Breast epithelium (tissue), 4 donors: ENCODE results near the gene OSBPL1A. TPM values are rescaled to one million over a fixed set of nuclear protein-coding genes. Genes with fewer than 3 reads are reported as not detected.

ENCODE experiments used
- DNase-seq, 2 donors: peaks; one replicate each; pipeline ENCODE4 v3.0.0-alpha.2; 2019; ENCODE audit warnings: low spot score in 2 of 2
- H3K27ac ChIP-seq, 2 donors: fragments of 200-600 bp; sonication (generic) in 1 of 2; one replicate each; pipeline ENCODE4 v1.5.1; 2016 to 2019; ENCODE audit warnings: mild to moderate bottlenecking in 1 of 2
- H3K27me3 ChIP-seq, 2 donors: fragments of 200-600 bp; sonication (generic) in 1 of 2; one replicate each; pipeline versions ENCODE4 v1.5.1 to v1.6.0; 2017 to 2019; ENCODE audit warnings: control low read depth in 1 of 2, mild to moderate bottlenecking in 1 of 2
- H3K36me3 ChIP-seq: fragments of 200-600 bp; one replicate; pipeline ENCODE4 v1.5.1; 2019
- H3K4me1 ChIP-seq, 2 donors: fragments of 200-600 bp; sonication (generic); one replicate each; pipeline ENCODE4 v1.5.1; 2016 to 2019; ENCODE audit warnings: control low read depth in 1 of 2
- H3K4me3 ChIP-seq, 3 donors: fragments of 200-600 bp; sonication (generic); 1 replicate in 2 of 3; 2 replicates in 1 of 3; pipeline ENCODE4 v1.5.1; 2016 to 2019; ENCODE audit warnings: mild to moderate bottlenecking in 3 of 3, moderate library complexity in 2 of 3
- H3K9me3 ChIP-seq, 2 donors: fragments of 200-600 bp; sonication (generic) in 1 of 2; one replicate each; pipeline ENCODE4 v1.5.1; 2016 to 2019; ENCODE audit warnings: control low read depth in 1 of 2
- POLR2A ChIP-seq: fragments of 450-650 bp; IDR thresholded peaks from one replicate; pipeline ENCODE4 v1.6.1; 2016; ENCODE audit warnings: antibody characterized with exemption, mild to moderate bottlenecking, moderate library complexity
- POLR2AphosphoS5 ChIP-seq, 3 donors: sonication (generic); formaldehyde crosslinking; IDR thresholded peaks; one replicate each; pipeline ENCODE4 v1.6.1; 2017; ENCODE audit warnings: antibody characterized with exemption in 3 of 3
- intact Hi-C: fragments of 100-400 bp; cut with DNase I; formaldehyde crosslinking; loops from one replicate; pipeline ENCODE4 v1.15.1; 2023; ENCODE audit warnings: low total_unique reads
- total RNA-seq, 3 donors: library from RNA; depleted of rRNA; stranded (reverse); fragments of >200 nt; gene quantifications; one replicate each; pipeline ENCODE4 v1.1.0, GENCODE V29; 2016
- TF ChIP-seq, protein P1 (sequence below), 3 donors: fragments of 450-650 bp; IDR thresholded peaks; one replicate each; pipeline ENCODE4 v1.5.1; 2016 to 2017; ENCODE audit warnings: antibody characterized with exemption in 3 of 3, mild to moderate bottlenecking in 3 of 3, moderate library complexity in 3 of 3

OSBPL1A gene
- total RNA-seq, 3 donors from 2014 or later = 61.1 to 84.3 (median 77.0) TPM

DNA sequence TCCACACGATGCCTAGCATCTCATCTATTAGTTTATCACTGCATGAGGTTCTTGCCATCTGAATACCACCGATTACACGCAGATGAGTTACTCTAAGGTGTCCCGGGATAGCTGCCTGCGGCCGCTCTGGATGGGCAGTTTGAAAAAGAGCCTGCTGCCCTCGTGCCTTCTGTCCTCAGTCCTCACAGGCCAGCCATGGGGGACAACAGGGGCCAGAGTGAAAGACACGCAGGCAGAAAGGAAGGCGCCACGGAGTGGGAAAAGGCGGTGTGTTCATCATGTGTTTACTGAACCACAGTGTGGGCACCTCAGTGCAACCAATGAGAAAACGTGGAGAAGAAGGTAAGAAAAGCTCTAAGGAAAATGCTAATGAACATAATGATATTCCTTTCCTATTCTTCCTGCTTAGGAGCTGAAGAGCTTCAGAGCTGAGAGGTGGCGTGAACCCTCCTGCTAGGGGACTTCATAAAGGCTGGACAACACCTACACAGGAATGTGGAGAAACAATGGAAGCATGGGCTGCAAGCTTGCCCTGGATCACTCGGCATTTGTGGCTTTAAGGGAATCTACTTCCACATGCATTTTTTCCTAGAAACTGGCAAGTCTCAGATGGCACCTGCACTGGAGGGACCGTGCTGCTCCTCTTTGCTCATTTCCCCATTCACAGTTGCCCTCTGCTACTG lies 207.8 kb downstream of the OSBPL1A start:
- H3K27me3 ChIP-seq = no peaks in the 10 kb centered on the region
- intact Hi-C loops = no loop called here
- H3K36me3 ChIP-seq = peaks cover 4% of the 10 kb centered on the region
- H3K27ac ChIP-seq = no peak overlapping the region
- H3K4me3 ChIP-seq = no peak overlapping the region
- DNase-seq = no peak
- no peaks in the 10 kb centered on the region for H3K9me3 ChIP-seq
- TF ChIP-seq POLR2AphosphoS5 (IDR thresholded peaks at IDR 0.05) = no peak
- TF ChIP-seq, protein P1, sequence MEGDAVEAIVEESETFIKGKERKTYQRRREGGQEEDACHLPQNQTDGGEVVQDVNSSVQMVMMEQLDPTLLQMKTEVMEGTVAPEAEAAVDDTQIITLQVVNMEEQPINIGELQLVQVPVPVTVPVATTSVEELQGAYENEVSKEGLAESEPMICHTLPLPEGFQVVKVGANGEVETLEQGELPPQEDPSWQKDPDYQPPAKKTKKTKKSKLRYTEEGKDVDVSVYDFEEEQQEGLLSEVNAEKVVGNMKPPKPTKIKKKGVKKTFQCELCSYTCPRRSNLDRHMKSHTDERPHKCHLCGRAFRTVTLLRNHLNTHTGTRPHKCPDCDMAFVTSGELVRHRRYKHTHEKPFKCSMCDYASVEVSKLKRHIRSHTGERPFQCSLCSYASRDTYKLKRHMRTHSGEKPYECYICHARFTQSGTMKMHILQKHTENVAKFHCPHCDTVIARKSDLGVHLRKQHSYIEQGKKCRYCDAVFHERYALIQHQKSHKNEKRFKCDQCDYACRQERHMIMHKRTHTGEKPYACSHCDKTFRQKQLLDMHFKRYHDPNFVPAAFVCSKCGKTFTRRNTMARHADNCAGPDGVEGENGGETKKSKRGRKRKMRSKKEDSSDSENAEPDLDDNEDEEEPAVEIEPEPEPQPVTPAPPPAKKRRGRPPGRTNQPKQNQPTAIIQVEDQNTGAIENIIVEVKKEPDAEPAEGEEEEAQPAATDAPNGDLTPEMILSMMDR (IDR thresholded peaks at IDR 0.05) = no peak
- TF ChIP-seq POLR2A = no peak
- no peaks in the 10 kb centered on the region for H3K4me1 ChIP-seq

DNA sequence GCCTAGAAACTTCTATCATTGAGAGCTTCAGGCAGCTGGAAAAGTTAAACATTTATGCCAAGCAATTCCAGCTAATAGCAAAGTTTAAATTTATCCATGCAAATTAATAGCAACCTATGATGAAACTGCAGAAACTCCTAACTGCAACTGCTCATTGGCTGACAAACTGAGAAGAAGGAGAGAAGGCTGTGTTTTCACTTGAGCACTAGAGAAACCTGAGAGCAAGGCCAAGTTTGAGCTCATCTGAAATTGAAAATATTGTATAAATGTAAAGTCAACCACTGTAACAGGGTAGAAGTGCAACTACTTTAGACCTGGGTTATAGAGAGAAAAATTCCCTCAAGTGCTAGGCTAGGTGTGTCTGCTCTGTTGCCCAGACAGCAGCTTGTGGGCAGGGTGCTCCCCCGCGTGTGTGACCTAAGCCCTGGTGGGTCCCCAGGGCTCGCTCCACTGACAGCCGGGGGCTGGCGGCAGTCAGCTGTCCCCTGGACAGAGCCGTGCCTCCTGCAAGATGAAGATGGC lies 208.6 kb downstream of the OSBPL1A start:
- H3K27ac ChIP-seq = no peak overlapping the region
- H3K4me3 ChIP-seq = no peak overlapping the region
- intact Hi-C loops = no loop called here

DNA sequence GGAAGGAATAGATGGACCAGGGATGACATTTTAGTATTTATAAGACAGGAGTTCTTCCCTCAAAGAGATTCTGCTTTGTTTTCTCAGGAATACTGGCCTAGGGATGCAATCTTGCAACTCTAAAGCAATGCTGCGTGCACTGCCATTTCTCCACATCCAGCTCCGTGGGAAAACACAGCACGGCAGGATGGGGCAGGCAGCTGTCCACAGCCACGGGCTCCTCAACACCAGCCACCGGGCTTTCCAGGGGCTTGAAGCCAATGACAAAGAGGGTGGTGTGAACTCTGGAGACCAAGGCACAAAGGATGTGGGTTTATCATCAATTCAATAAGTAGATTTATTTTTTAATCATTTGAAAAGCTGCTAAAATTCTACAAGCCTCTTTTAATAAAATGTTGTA lies 209.5 kb downstream of the OSBPL1A start:
- Histone ChIP-seq H3K36me3 (no peaks in the 10 kb centered on the region), H3K27me3 (no peaks in the 10 kb centered on the region), H3K9me3 (no peaks in the 10 kb centered on the region), H3K4me1 (no peaks in the 10 kb centered on the region), H3K27ac (no peak overlapping the region), H3K4me3 (no peak overlapping the region)
- intact Hi-C loops = no loop called here
- TF ChIP-seq, protein P1 (IDR thresholded peaks at IDR 0.05) = no peak
- no peak for TF ChIP-seq POLR2AphosphoS5 (IDR thresholded peaks at IDR 0.05)
- TF ChIP-seq POLR2A = no peak
- no peak for DNase-seq

More for the DNA sequence above, 208.6 kb downstream of the OSBPL1A start:
- no peaks in the 10 kb centered on the region for H3K9me3 ChIP-seq
- DNase-seq = no peak
- H3K36me3 ChIP-seq = peaks cover 4% of the 10 kb centered on the region
- no peaks in the 10 kb centered on the region for H3K4me1 ChIP-seq
- TF ChIP-seq POLR2A (no peak), POLR2AphosphoS5 (IDR thresholded peaks at IDR 0.05) (no peak)
- TF ChIP-seq, protein P1 (IDR thresholded peaks at IDR 0.05) = no peak
- H3K27me3 ChIP-seq = no peaks in the 10 kb centered on the region

DNA sequence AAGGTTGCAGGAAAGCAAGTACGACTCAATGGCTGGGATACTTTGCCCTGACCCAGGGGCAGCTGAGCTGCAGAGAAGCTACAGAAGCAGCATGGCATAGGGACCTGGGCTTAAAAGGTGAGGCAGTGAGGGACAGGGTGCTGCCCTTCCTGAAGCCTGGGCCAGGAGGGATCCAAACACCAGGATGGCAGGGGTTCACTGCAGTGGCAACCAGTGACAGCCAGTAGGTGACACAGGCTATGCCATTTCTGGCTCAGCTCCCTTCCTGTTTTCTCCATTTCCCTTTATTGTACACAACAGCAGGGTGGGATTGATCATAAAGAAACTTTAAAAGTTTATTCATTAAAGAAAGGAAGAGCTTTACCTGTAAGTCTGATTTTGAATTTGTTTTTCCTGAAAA lies 209.9 kb downstream of the OSBPL1A start:
- no peak overlapping the region for H3K27ac ChIP-seq
- H3K4me3 ChIP-seq = no peak overlapping the region
- H3K9me3 ChIP-seq = no peaks in the 10 kb centered on the region
- no peak for DNase-seq
- no peaks in the 10 kb centered on the region for H3K27me3 ChIP-seq
- TF ChIP-seq, protein P1 (IDR thresholded peaks at IDR 0.05) = no peak
- TF ChIP-seq POLR2AphosphoS5 (IDR thresholded peaks at IDR 0.05) (no peak), POLR2A (no peak)
- no peaks in the 10 kb centered on the region for H3K36me3 ChIP-seq
- intact Hi-C loops = no loop called here
- H3K4me1 ChIP-seq = no peaks in the 10 kb centered on the region

DNA sequence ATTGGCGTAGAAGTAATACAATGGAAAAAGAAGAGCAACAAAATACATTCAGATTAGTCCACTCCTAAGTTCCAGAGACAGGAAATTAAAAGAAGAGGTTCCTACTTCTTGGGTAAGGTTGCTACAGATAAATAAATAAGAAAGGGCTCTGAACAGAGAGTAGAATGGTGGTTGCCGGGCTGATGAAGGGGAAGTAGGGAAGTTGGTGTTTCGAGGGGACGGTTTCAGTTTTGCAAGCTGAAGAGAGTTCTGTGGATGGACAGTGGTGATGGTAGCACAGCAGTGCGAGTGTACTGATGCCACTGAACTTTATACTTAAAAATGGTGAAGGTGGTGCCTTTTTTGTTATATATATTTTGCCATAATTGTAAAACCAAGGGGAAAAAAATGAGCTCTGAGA lies 210.6 kb downstream of the OSBPL1A start:
- TF ChIP-seq, protein P1 (IDR thresholded peaks at IDR 0.05) = no peak
- TF ChIP-seq POLR2A = no peak
- no peak for TF ChIP-seq POLR2AphosphoS5 (IDR thresholded peaks at IDR 0.05)
- Histone ChIP-seq H3K36me3 (no peaks in the 10 kb centered on the region), H3K9me3 (no peaks in the 10 kb centered on the region), H3K27ac (no peak overlapping the region), H3K27me3 (no peaks in the 10 kb centered on the region), H3K4me1 (no peaks in the 10 kb centered on the region), H3K4me3 (no peak overlapping the region)
- DNase-seq = no peak
- intact Hi-C loops = no loop called here
